HepG2 (cell line): Measurements from ENCODE around the gene SYNJ2. TPM values are rescaled to one million over a fixed set of nuclear protein-coding genes. Genes with fewer than 3 reads are reported as not detected.

Source experiments
- DNMT3B ChIP-seq: conservative IDR thresholded peaks from 2 replicates; pipeline ENCODE4 v1.6.1; 2016; ENCODE audit warnings: missing biosample characterization, control low read depth
- HHEX ChIP-seq: IDR thresholded peaks from 2 replicates; pipeline ENCODE4 v1.6.1; 2016; ENCODE audit warnings: control low read depth
- HOXD1 ChIP-seq: sonication (generic); formaldehyde crosslinking; IDR thresholded peaks from 2 replicates; pipeline ENCODE4 v1.5.0; 2020; ENCODE audit warnings: missing genetic modification reagents
- KAT8 ChIP-seq: IDR thresholded peaks from 2 replicates; pipeline ENCODE4 v1.6.1; 2016; ENCODE audit warnings: missing genetic modification reagents, missing compliant biosample characterization
- NBN ChIP-seq: fragments of 450-650 bp; conservative IDR thresholded peaks from 2 replicates; pipeline ENCODE4 v1.6.1; 2017
- SAP130 ChIP-seq: IDR thresholded peaks from 2 replicates; pipeline ENCODE4 v1.6.1; 2016; ENCODE audit warnings: low read depth
- TFE3 ChIP-seq: IDR thresholded peaks from 2 replicates; pipeline ENCODE4 v1.6.1; 2016
- ZMYM4 ChIP-seq: sonication (generic); formaldehyde crosslinking; IDR thresholded peaks from 2 replicates; pipeline ENCODE4 v1.8.1; 2023; ENCODE audit warnings: mild to moderate bottlenecking, missing genetic modification reagents
- ZNF207 ChIP-seq: fragments of 450-650 bp; IDR thresholded peaks from 2 replicates; pipeline ENCODE4 v1.6.1; 2016; ENCODE audit warnings: antibody characterized with exemption, borderline replicate concordance
- ZNF350 ChIP-seq: sonication (generic); formaldehyde crosslinking; IDR thresholded peaks from 2 replicates; pipeline ENCODE4 v1.4.0; 2020; ENCODE audit warnings: mild to moderate bottlenecking, low read depth, missing genetic modification reagents, borderline replicate concordance
- ZNF546 ChIP-seq: sonication (generic); formaldehyde crosslinking; conservative IDR thresholded peaks from 2 replicates; pipeline ENCODE4 v1.8.1; 2023; ENCODE audit warnings: mild to moderate bottlenecking, missing genetic modification reagents
- ZNF883 ChIP-seq: sonication (generic); formaldehyde crosslinking; IDR thresholded peaks from 2 replicates; pipeline ENCODE4 v1.5.1; 2020; ENCODE audit warnings: mild to moderate bottlenecking, missing genetic modification reagents; ENCODE audit errors: not compliant biosample characterization
- polyA plus RNA-seq, 8 experiments: library from polyadenylated mRNA; depleted of rRNA in 3 of 8; stranded (reverse) in 7 of 8; unstranded in 1 of 8; fragments of >200 nt; fragmentation: Illumina TruSeq in 4 of 8; extraction: Trizol in 4 of 8; gene quantifications; 2 replicates each; pipeline versions ENCODE4 v1.2.1 to v1.2.3, GENCODE V29; 2011 to 2016; ENCODE audit warnings: low read depth in 4 of 8, missing spikeins in 1 of 8, mixed read lengths in 1 of 8; ENCODE audit not compliant: insufficient read depth in 1 of 8
- total RNA-seq, 5 experiments: library from RNA; depleted of rRNA; stranded (reverse); fragments of >200 nt; fragmentation: Illumina TruSeq; extraction: Trizol; gene quantifications; 2 replicates each; pipeline ENCODE4 v1.2.3, GENCODE V29; 2016; ENCODE audit warnings: low read depth in 1 of 5
- TF ChIP-seq, protein P1 (sequence below): sonication (generic); formaldehyde crosslinking; IDR thresholded peaks from 2 replicates; pipeline ENCODE4 v1.8.1; 2022; ENCODE audit warnings: low read depth, mild to moderate bottlenecking, missing genetic modification reagents
- TF ChIP-seq, protein P2 (sequence below): sonication (generic); formaldehyde crosslinking; IDR thresholded peaks from 2 replicates; pipeline ENCODE4 v1.4.0; 2020; ENCODE audit warnings: missing genetic modification reagents
- TF ChIP-seq, protein P3 (sequence below): sonication (generic); formaldehyde crosslinking; IDR thresholded peaks from 2 replicates; pipeline ENCODE4 v1.4.0; 2020; ENCODE audit warnings: missing genetic modification reagents
- TF ChIP-seq, protein P4 (sequence below): sonication (generic); formaldehyde crosslinking; IDR thresholded peaks from 2 replicates; pipeline ENCODE4 v1.4.0; 2020; ENCODE audit warnings: low read depth, missing genetic modification reagents

The SYNJ2 gene
- total and polyA plus RNA-seq, 2 of the 13 experiments (the other 11 are each of a cell fraction or from before 2014, with no cell fraction given), result 39.1 to 57.6 TPM

- TF ChIP-seq HHEX (peak; percentile 38; the same call in 1 of the 2 replicates), DNMT3B (CRISPR knock-in tag) (peak; percentile 85; the same call in 1 of the 2 replicates), HOXD1 (CRISPR knock-in tag) (0 out of 2 replicates have a peak, but pooled peaks have one; percentile 64), ZNF207 (no peak), TFE3 (peak; percentile 65; the same call in 1 of the 2 replicates), KAT8 (CRISPR knock-in tag) (peak; percentile 49), NBN (no peak), SAP130 (CRISPR knock-in tag) (peak; percentile 91), ZNF546 (CRISPR knock-in tag) (no peak), ZMYM4 (CRISPR knock-in tag) (peak; percentile 40; the same call in 1 of the 2 replicates), ZNF350 (CRISPR knock-in tag) (peak; percentile 92; the same call in 1 of the 2 replicates), ZNF883 (peak; percentile 82)
- TF ChIP-seq, protein P1, sequence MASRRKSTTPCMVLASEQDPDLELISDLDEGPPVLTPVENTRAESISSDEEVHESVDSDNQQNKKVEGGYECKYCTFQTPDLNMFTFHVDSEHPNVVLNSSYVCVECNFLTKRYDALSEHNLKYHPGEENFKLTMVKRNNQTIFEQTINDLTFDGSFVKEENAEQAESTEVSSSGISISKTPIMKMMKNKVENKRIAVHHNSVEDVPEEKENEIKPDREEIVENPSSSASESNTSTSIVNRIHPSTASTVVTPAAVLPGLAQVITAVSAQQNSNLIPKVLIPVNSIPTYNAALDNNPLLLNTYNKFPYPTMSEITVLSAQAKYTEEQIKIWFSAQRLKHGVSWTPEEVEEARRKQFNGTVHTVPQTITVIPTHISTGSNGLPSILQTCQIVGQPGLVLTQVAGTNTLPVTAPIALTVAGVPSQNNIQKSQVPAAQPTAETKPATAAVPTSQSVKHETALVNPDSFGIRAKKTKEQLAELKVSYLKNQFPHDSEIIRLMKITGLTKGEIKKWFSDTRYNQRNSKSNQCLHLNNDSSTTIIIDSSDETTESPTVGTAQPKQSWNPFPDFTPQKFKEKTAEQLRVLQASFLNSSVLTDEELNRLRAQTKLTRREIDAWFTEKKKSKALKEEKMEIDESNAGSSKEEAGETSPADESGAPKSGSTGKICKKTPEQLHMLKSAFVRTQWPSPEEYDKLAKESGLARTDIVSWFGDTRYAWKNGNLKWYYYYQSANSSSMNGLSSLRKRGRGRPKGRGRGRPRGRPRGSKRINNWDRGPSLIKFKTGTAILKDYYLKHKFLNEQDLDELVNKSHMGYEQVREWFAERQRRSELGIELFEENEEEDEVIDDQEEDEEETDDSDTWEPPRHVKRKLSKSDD (CRISPR knock-in tag), result 0 out of 2 replicates have a peak, but pooled peaks have one; percentile 42
- TF ChIP-seq, protein P2, sequence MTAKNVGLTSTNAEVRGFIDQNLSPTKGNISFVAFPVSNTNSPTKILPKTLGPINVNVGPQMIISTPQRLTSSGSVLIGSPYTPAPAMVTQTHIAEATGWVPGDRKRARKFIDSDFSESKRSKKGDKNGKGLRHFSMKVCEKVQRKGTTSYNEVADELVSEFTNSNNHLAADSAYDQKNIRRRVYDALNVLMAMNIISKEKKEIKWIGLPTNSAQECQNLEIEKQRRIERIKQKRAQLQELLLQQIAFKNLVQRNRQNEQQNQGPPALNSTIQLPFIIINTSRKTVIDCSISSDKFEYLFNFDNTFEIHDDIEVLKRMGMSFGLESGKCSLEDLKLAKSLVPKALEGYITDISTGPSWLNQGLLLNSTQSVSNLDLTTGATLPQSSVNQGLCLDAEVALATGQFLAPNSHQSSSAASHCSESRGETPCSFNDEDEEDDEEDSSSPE (CRISPR knock-in tag), result peak; percentile 41; the same call in 1 of the 2 replicates
- TF ChIP-seq, protein P3, sequence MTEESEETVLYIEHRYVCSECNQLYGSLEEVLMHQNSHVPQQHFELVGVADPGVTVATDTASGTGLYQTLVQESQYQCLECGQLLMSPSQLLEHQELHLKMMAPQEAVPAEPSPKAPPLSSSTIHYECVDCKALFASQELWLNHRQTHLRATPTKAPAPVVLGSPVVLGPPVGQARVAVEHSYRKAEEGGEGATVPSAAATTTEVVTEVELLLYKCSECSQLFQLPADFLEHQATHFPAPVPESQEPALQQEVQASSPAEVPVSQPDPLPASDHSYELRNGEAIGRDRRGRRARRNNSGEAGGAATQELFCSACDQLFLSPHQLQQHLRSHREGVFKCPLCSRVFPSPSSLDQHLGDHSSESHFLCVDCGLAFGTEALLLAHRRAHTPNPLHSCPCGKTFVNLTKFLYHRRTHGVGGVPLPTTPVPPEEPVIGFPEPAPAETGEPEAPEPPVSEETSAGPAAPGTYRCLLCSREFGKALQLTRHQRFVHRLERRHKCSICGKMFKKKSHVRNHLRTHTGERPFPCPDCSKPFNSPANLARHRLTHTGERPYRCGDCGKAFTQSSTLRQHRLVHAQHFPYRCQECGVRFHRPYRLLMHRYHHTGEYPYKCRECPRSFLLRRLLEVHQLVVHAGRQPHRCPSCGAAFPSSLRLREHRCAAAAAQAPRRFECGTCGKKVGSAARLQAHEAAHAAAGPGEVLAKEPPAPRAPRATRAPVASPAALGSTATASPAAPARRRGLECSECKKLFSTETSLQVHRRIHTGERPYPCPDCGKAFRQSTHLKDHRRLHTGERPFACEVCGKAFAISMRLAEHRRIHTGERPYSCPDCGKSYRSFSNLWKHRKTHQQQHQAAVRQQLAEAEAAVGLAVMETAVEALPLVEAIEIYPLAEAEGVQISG (CRISPR knock-in tag), result peak; percentile 64
- TF ChIP-seq, protein P4, sequence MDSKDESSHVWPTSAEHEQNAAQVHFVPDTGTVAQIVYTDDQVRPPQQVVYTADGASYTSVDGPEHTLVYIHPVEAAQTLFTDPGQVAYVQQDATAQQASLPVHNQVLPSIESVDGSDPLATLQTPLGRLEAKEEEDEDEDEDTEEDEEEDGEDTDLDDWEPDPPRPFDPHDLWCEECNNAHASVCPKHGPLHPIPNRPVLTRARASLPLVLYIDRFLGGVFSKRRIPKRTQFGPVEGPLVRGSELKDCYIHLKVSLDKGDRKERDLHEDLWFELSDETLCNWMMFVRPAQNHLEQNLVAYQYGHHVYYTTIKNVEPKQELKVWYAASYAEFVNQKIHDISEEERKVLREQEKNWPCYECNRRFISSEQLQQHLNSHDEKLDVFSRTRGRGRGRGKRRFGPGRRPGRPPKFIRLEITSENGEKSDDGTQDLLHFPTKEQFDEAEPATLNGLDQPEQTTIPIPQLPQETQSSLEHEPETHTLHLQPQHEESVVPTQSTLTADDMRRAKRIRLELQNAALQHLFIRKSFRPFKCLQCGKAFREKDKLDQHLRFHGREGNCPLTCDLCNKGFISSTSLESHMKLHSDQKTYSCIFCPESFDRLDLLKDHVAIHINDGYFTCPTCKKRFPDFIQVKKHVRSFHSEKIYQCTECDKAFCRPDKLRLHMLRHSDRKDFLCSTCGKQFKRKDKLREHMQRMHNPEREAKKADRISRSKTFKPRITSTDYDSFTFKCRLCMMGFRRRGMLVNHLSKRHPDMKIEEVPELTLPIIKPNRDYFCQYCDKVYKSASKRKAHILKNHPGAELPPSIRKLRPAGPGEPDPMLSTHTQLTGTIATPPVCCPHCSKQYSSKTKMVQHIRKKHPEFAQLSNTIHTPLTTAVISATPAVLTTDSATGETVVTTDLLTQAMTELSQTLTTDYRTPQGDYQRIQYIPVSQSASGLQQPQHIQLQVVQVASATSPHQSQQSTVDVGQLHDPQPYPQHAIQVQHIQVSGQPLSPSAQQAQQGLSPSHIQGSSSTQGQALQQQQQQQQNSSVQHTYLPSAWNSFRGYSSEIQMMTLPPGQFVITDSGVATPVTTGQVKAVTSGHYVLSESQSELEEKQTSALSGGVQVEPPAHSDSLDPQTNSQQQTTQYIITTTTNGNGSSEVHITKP, result no peak; the same call in 1 of the 2 replicates
These were observed 33.0 kb downstream of the SYNJ2 start (continued) for GRCh38 chr6:158014505-158015187.
